ENCODE data around the gene LAMTOR3. TPM values are rescaled to one million over a fixed set of nuclear protein-coding genes. Genes with fewer than 3 reads are reported as not detected.

LAMTOR3 gene
- total and polyA plus RNA-seq, 12 donors = 29.0 to 37.4 (median 33.9) TPM

- intact Hi-C loops (cut with DNase I) = loop anchor here in 2 of 10 donors (10.0 kb wide), 2 partner anchors 58 to 318 kb away; partner anchors contain the start of gene DAPP1 (in 1 of the 2)
- peaks cover 0 to 24% (median 0%) of the 10 kb centered on the region in 9 donors for H3K36me3 ChIP-seq
- H3K4me1 ChIP-seq = no peaks in the 10 kb centered on the region
- no peak for DNase-seq
- H3K4me3 ChIP-seq = no peak overlapping the region
- no peak for TF ChIP-seq CTCF (IDR thresholded peaks at IDR 0.05)
- ATAC-seq = no peak
- H3K27me3 ChIP-seq = no peaks in the 10 kb centered on the region
- H3K27ac ChIP-seq = no peak overlapping the region
- H3K9me3 ChIP-seq = no peaks in the 10 kb centered on the region
Observed at GRCh38 chr4:99872570-99872969, 21.7 kb downstream of the LAMTOR3 start.

- WGBS, 2 donors = 42 to 49% methylated on average over 8 of the region's 8 CpGs
- Histone ChIP-seq H3K9me3 (no peaks in the 10 kb centered on the region), H3K27me3 (peaks cover 0 to 5% (median 0%) of the 10 kb centered on the region in 7 donors), H3K4me3 (no peak overlapping the region), H3K36me3 (peaks cover 0 to 46% (median 0%) of the 10 kb centered on the region in 9 donors), H3K4me1 (no peaks in the 10 kb centered on the region), H3K27ac (no peak overlapping the region)
- no peak for DNase-seq
- ATAC-seq = peak in 1 of 8 donors; percentile 50
- TF ChIP-seq CTCF (IDR thresholded peaks at IDR 0.05) = no peak
- intact Hi-C loops (cut with DNase I) = no loop called here
Observed at GRCh38 chr4:99868126-99868596, 26.1 kb downstream of the LAMTOR3 start.

- WGBS, 2 donors = 60 to 68% methylated on average over 3 of the region's 3 CpGs
- intact Hi-C loops (cut with DNase I) = no loop called here
- Histone ChIP-seq H3K9me3 (no peaks in the 10 kb centered on the region), H3K27me3 (peaks cover 0 to 7% (median 0%) of the 10 kb centered on the region in 7 donors), H3K4me1 (peaks cover 0 to 4% (median 0%) of the 10 kb centered on the region in 9 donors), H3K4me3 (no peak overlapping the region), H3K27ac (no peak overlapping the region), H3K36me3 (peaks cover 0 to 40% (median 0%) of the 10 kb centered on the region in 9 donors)
- no peak for TF ChIP-seq CTCF (IDR thresholded peaks at IDR 0.05)
- no peak for DNase-seq
- no peak for ATAC-seq
Observed at GRCh38 chr4:99863804-99864203, 30.4 kb downstream of the LAMTOR3 start.

- 48 to 53% methylated on average over 5 of the region's 5 CpGs for WGBS, 2 donors
- Histone ChIP-seq H3K27me3 (peaks cover 0 to 7% (median 0%) of the 10 kb centered on the region in 7 donors), H3K4me1 (peaks cover 0 to 24% (median 0%) of the 10 kb centered on the region in 9 donors), H3K4me3 (no peak overlapping the region), H3K27ac (peak overlapping the region in 1 of 10 donors; percentile 11), H3K36me3 (peaks cover 0 to 24% (median 0%) of the 10 kb centered on the region in 9 donors), H3K9me3 (no peaks in the 10 kb centered on the region)
- DNase-seq (no peak), ATAC-seq (no peak)
- intact Hi-C loops (cut with DNase I) = no loop called here
- TF ChIP-seq CTCF (IDR thresholded peaks at IDR 0.05) = no peak
Observed at GRCh38 chr4:99861120-99861905, 32.9 kb downstream of the LAMTOR3 start.
